ENCODE measurements around the gene CALCOCO1. TPM values are rescaled to one million over a fixed set of nuclear protein-coding genes. Genes with fewer than 3 reads are reported as not detected.

CALCOCO1 gene
- total RNA-seq, 4 donors from 2014 or later: 400 to 469 (median 424) TPM

DNA sequence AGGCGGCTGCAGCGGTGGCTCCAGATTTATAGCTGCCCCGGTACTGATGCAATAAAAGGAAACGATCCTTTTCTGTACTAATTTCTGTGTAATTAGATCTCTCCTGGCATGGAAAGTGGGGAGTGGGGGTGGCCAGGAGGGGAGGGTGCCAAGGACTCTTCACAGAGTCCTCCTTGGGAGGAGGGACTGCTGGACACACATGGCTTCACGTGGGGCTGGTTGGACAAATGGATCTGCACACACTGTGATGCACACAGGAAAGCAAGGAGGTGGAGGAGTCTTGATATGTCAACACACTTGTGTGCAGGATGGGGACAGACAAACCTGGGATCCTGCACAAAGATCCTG is 27.6 kb downstream of the CALCOCO1 start:
- no peaks in the 10 kb centered on the region for H3K36me3 ChIP-seq
- 57 to 61% methylated on average over 4 to 5 of the region's 5 CpGs for WGBS, 2 donors (ENCODE audit: low coverage in 1 of 2)
- peaks cover 0 to 26% (median 9%) of the 10 kb centered on the region in 3 donors for H3K4me1 ChIP-seq
- no peak for ATAC-seq
- TF ChIP-seq EP300 (IDR thresholded peaks at IDR 0.05) (no peak), POLR2AphosphoS5 (IDR thresholded peaks at IDR 0.05) (no peak), POLR2A (IDR thresholded peaks at IDR 0.05) (no peak)
- TF ChIP-seq, protein P1, sequence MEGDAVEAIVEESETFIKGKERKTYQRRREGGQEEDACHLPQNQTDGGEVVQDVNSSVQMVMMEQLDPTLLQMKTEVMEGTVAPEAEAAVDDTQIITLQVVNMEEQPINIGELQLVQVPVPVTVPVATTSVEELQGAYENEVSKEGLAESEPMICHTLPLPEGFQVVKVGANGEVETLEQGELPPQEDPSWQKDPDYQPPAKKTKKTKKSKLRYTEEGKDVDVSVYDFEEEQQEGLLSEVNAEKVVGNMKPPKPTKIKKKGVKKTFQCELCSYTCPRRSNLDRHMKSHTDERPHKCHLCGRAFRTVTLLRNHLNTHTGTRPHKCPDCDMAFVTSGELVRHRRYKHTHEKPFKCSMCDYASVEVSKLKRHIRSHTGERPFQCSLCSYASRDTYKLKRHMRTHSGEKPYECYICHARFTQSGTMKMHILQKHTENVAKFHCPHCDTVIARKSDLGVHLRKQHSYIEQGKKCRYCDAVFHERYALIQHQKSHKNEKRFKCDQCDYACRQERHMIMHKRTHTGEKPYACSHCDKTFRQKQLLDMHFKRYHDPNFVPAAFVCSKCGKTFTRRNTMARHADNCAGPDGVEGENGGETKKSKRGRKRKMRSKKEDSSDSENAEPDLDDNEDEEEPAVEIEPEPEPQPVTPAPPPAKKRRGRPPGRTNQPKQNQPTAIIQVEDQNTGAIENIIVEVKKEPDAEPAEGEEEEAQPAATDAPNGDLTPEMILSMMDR (IDR thresholded peaks at IDR 0.05): no peak
- H3K27me3 ChIP-seq: peaks cover 98% of the 10 kb centered on the region
- no peaks in the 10 kb centered on the region for H3K9me3 ChIP-seq
- H3K27ac ChIP-seq: no peak overlapping the region
- no peak overlapping the region for H3K4me3 ChIP-seq

DNA sequence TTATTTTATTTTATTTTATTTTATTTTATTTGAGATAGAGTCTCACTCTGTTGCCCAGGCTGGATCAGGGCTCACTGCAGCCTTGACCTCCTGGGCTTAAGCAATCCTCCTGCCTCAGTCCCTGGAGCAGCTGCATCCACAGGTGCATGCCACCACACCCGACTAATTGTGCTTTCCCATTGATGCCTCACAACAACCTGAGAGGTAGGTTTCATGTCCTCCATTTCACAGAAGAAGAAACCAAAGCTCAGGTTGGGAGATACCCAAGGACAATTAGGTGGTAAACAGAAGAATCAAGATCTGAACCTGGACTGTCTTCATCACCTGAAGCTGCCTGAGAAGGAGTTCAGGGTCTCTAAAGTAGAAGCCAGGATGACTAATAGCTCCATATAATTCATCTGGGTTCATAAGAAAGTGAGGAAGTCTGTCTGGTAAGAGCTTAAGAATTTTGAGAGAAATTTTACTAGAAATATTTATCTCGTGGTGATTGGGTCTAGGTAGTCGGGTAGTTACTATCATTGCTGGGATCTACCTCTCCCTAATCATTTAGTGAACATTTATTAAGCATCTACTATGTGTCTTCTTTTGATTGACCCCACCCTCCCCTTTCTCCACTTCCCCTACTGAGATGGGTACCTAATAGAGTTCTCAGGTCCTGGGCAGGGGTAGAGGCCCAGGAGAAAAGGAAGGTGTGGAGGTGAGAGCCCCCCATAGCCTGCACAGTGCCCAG is 28.1 kb downstream of the CALCOCO1 start:
- peaks cover 99% of the 10 kb centered on the region for H3K27me3 ChIP-seq
- H3K27ac ChIP-seq: no peak overlapping the region
- peaks cover 0 to 27% (median 9%) of the 10 kb centered on the region in 3 donors for H3K4me1 ChIP-seq
- no peak for TF ChIP-seq POLR2AphosphoS5 (IDR thresholded peaks at IDR 0.05)
- no peak for TF ChIP-seq EP300 (IDR thresholded peaks at IDR 0.05)
- TF ChIP-seq, protein P1 (IDR thresholded peaks at IDR 0.05): no peak
- no peak for TF ChIP-seq POLR2A (IDR thresholded peaks at IDR 0.05)
- H3K36me3 ChIP-seq: no peaks in the 10 kb centered on the region
- H3K4me3 ChIP-seq: no peak overlapping the region
- 62 to 71% methylated on average over 3 of the region's 3 CpGs for WGBS, 2 donors (ENCODE audit: low coverage in 1 of 2)
- H3K9me3 ChIP-seq: no peaks in the 10 kb centered on the region
- ATAC-seq: no peak

- Histone ChIP-seq H3K9me3 (no peaks in the 10 kb centered on the region), H3K4me1 (peaks cover 0 to 24% (median 9%) of the 10 kb centered on the region in 3 donors), H3K4me3 (peak overlapping the region in 1 of 2 donors; percentile 31), H3K27me3 (peaks cover 99% of the 10 kb centered on the region), H3K36me3 (no peaks in the 10 kb centered on the region), H3K27ac (no peak overlapping the region)
- ATAC-seq: no peak
- 31 to 54% methylated on average over 10 to 15 of the region's 24 CpGs for whole genome bisulfite sequencing, 2 donors (ENCODE audit: low coverage in 1 of 2)
- TF ChIP-seq POLR2AphosphoS5 (IDR thresholded peaks at IDR 0.05) (no peak), EP300 (IDR thresholded peaks at IDR 0.05) (no peak), POLR2A (IDR thresholded peaks at IDR 0.05) (no peak)
- TF ChIP-seq, protein P1 (IDR thresholded peaks at IDR 0.05): no peak
These were observed 30.5 kb downstream of the CALCOCO1 start for GRCh38 chr12:53696655-53697331.

- Histone ChIP-seq H3K36me3 (no peaks in the 10 kb centered on the region), H3K27me3 (peaks cover 99% of the 10 kb centered on the region), H3K27ac (no peak overlapping the region), H3K4me1 (peaks cover 0 to 24% (median 9%) of the 10 kb centered on the region in 3 donors), H3K9me3 (no peaks in the 10 kb centered on the region), H3K4me3 (peak overlapping the region in 1 of 2 donors; percentile 31)
- ATAC-seq: peak; percentile 69
- 20 to 23% methylated on average over 1 to 11 of the region's 11 CpGs for WGBS, 2 donors (ENCODE audit: low coverage in 1 of 2)
- TF ChIP-seq POLR2A (IDR thresholded peaks at IDR 0.05) (no peak), EP300 (IDR thresholded peaks at IDR 0.05) (no peak), POLR2AphosphoS5 (IDR thresholded peaks at IDR 0.05) (no peak)
- TF ChIP-seq, protein P1 (IDR thresholded peaks at IDR 0.05): no peak
These were observed 31.0 kb downstream of the CALCOCO1 start for GRCh38 chr12:53696285-53696654.
